ENCODE measurements around the gene GNAS. TPM values are rescaled to one million over a fixed set of nuclear protein-coding genes. Genes with fewer than 3 reads are reported as not detected.
"Not testable (repeated sequence)": the region's sequence is repeated elsewhere in the genome, so short reads cannot be mapped to it uniquely, and the experiment has no call there.

GNAS gene
- total RNA-seq, 1 donor from 2014 or later = 365 TPM

DNA sequence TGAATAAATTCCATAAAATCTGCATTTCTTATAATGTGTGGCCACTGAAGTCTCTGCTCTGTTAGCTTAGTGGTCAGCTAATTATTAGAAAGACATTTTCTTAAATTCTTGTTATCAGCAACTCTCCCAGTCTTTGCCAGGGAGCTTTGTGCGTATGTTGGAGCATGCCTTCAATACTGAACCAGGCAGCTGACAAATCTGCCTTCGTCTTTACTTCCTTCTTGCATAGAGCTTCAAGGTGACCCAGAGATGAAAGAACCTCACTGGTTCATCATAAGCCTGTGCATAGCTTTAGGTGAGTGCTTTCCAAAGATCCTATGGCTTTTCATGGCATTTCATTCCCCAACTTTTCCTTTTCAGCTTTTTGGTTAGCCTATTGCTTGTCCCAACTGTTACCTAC, 85.6 kb downstream of the GNAS start:
- no peak for DNase-seq

DNA sequence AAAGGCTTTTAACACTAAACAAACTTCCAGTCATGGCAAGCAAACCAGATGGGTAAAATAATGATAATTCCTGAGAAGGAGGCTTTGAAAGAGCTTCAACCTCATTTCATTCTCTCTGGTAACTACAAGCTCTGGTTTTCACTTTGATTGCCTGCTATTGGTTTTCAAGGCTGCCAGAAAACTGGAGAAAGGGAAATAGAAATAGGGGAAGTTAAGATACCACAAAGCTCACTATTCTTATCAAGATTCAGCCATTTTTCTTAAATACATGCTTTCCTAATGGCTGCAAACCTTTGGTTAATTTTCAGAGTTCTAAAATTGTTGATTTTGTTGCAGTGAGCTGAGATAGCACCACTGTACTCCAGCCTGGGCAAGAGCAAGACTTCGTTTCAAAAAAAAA, 86.0 kb downstream of the GNAS start:
- DNase-seq = no peak

DNA sequence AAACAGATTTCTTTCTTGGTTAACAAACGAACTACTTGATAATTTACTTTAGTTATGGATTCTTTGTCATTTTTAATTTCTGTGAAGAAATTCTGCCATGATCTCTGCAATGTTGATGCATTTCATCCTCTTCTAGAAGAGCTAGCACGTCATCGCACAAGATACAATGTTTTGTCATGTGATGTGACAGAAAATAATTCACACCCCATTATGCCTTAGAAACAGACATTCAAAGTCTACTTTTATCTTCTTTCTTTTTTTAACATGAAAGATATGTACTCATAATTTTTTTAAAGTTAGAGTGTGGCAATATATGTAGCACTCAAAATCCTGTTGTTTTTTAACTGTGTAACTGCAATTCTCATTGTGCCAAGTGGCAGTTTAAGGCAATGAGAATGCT, 89.0 kb downstream of the GNAS start:
- DNase-seq = no peak

DNA sequence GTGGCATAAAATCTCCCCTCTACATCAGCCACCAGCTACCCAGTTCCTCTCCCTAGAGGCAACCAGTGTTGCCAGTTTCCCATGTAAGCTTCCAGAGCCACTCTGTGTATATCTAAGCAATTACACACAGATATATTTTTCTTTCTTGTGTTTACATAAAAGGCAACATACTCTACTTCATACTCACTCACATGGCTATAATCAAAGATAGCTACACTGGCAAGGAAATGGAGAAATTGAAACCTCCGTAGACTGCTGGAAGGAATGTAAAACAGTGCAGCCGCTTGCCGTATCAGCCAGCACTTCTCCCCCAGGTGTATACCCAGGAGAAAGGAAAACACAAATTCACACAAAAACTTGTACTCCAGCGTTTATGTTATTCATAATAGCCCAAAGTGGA, 90.0 kb downstream of the GNAS start:
- DNase-seq = no peak

DNA sequence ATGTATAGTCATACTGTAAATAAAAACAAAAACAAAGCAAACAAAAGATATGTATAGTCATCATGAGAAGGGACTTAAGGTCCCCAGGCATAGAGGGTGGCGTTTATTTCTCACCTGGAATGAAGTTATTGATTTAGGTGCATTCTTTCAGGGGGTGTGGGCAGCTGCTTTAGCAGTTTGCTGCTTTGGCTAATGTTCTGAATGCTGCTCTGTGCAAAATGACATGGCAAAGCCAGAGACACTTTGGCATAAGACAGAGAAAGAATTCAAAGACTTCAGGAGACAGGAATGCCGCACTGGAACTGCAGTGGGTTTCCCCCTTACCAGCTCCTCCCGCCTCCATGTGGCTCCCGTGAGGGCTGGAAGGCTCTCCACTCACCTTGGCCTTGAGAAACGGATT, 92.1 kb downstream of the GNAS start:
- no peak for DNase-seq

DNA sequence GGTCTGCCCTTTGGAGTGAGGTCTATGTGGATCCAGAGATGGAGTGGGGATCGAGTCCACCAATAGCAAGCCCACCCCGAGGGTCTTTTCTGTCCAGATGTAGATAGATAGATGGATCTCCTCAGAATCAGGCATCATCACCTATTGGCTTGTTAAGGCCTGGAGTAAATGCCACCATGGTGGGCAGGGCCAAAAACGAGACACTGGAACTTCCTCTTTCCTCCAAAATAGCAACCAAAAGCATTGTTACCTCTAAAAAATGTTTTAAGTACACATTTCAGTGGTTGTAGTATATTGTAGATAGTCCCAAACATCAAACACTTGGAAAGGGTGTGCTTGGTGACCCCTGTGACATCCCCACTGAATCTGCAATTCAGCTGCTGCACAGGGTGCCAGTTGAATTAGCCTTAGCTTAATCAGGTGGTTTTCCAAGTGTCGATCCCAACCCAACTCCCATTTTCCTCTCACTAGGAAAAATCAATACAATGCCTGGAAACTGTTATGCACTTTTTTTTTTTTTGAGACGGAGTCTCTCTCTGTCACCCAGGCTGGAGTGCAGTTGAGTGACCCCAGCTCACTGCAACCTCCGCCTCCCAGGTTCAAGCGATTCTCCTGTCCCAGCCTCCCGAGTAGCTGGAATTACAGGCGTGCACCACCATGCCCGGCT, 93.6 kb downstream of the GNAS start:
- no peak for DNase-seq

DNA sequence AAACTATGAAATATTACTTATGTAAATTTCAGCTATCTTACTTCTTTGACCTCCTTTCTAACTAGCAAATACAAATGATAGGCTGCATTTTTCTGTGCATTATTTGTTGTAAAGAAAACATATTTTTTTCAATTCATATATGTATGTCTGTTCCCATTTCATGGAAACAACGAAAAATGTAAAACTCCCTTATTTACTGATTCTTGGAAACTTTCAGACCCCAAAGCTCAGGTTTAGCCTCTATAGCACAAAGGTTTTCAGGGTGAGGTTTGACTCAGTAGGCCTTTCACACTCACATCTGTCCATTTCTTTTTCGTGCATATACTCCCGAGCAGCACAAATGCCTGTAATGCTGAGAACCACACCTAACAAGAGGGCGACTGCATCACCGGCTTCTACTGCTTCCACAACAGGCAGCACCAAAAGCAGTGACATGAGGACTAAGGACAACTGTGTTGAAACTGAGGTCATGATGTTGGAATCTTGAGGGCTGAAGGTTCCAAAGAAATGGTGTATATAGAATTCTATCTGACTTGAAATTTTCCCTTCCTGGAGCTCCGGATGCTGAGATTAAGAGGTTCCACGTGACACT, 95.4 kb downstream of the GNAS start:
- DNase-seq = not testable (repeated sequence)

DNA sequence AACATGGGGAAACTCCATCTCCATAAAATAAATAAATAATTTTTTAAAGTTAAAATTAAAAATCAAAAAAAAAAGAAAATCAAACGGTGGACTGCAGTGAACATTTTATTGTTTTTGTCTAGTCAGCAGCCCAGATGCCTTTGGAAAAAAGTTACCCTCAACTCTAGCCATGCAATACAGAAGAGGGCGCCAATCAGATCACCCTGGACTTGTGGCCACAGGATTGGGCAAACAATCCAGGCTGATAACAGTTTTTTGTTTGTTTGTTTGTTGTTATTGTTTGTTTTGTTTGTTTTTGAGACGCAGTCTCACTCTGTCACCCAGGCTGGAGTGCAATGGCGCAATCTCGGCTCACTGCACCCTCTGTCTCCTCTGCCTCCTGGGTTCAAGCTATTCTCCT, 98.1 kb downstream of the GNAS start:
- DNase-seq = no peak

DNA sequence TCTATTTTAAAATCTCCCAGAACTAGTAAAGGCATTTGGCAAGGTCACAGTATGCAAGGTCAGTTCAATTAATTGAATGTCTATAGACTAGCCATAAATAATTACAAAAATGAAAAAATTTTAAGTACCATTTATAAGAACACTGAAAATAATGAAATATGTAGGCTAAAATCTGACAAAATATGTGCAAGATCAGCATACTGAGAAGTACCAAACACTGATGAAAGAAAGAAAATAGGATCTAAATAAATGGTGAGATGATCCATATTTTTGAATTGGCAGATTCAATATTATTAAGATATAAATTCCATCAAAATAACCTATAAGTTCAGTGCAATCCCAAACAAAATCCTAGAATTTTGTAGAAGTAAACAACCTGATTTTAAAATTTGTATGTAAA, 100.5 kb downstream of the GNAS start:
- DNase-seq = no peak

DNA sequence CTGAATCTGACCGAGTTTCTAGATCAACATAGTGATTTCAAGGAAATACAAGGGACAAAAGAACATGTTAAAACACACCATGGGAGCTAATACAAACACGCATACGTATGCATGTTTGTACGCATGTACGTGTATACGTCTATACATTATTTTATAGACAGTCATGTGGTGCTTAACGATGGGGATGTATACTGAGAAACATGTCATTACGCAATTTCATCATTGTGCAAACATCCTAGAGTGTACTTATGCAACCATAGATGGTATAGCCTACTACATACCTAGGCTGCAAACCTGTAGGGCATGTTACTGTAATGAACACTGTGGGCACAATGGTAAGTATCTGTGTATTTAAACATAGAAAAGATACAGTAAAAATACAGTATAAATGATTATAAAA, 103.6 kb downstream of the GNAS start:
- DNase-seq = no peak

DNA sequence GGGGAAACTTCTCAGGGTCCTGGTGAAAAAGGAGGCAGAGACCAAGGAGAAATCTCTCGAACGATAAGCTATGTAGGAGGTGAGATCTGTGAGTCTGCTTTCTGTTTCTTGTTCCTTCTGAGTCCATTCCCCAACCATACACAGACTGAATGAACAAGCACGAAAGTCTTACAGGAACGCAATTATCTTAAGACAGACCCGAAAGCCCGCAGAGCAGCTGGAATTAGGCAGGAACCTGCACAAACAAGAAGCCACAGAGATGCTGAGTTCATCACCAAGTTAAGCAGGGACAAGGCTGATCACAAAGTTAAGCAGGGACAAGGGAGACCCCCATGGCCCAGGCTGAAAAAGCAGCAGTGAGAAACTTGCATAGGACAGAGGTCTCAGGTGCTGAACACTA, 107.1 kb downstream of the GNAS start:
- no peak for DNase-seq

Other genes with a start within 250 kb of the GNAS start
- 36.4 and 53.5 TPM in 2 replicates for gene STX16, start 201.4 kb upstream of the GNAS start, total RNA-seq
- gene NPEPL1, start 159.9 kb upstream of the GNAS start, total RNA-seq = 20.6 and 28.8 TPM in 2 replicates
- not detected in 2 replicates for gene GNAS-AS1, start 1.8 kb upstream of the GNAS start, total RNA-seq
- 53.4 and 66.6 TPM in 2 replicates for gene NELFCD, start 128.5 kb downstream of the GNAS start, total RNA-seq
- gene CTSZ, start 154.5 kb downstream of the GNAS start, total RNA-seq = 250 and 566 TPM in 2 replicates
- gene TUBB1, start 166.7 kb downstream of the GNAS start, total RNA-seq = not detected in 2 replicates
- 41.8 and 42.7 TPM in 2 replicates for gene ATP5F1E, start 179.6 kb downstream of the GNAS start, total RNA-seq
- gene PRELID3B, start 190.1 kb downstream of the GNAS start, total RNA-seq = 75.9 and 93.8 TPM in 2 replicates

Data from dermis blood vessel endothelial cell (primary cell).